ENCODE measurements around the gene EYS. TPM values are rescaled to one million over a fixed set of nuclear protein-coding genes. Genes with fewer than 3 reads are reported as not detected.

Gene EYS
- total RNA-seq, 2 experiments from 2014 or later, result not detected

- DNase-seq, result no peak
- Mint-ChIP-seq H3K4me3 (no peak overlapping the region), H3K27ac (no peak overlapping the region), H3K9me3 (ENCODE audit: low read depth) (peaks cover 6% of the 10 kb centered on the region), H3K27me3 (no peaks in the 10 kb centered on the region), H3K36me3 (no peaks in the 10 kb centered on the region), H3K4me1 (no peaks in the 10 kb centered on the region)
- CTCF ChIA-PET, result no interaction called here
- ATAC-seq, result no peak
Observed at GRCh38 chr6:64896939-64897338, 810.1 kb downstream of the EYS start.

DNA sequence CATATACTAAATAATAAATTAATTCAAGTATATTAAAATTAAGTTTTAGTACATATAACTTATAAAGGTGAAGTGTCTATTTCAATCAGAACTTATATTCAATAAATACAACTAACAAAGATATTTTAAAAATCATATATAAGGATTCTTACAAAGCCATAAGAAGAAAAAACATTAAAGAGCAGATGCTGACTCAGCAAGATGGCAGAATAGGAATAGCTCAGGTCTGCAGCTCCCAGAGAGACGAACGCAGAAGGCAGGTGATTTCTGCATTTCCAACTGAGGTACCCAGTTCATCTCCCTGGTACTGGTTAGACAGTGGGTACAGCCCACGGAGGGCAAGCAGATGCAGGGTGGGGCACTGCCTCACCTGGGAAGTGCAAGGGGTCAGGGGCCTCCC lies 811.1 kb downstream of the EYS start:
- peaks cover 4% of the 10 kb centered on the region for H3K9me3 Mint-ChIP-seq (ENCODE audit: low read depth)
- CTCF ChIA-PET, result no interaction called here
- H3K36me3 Mint-ChIP-seq, result no peaks in the 10 kb centered on the region
- DNase-seq, result no peak
- H3K4me1 Mint-ChIP-seq, result no peaks in the 10 kb centered on the region
- no peaks in the 10 kb centered on the region for H3K27me3 Mint-ChIP-seq
- no peak overlapping the region for H3K4me3 Mint-ChIP-seq
- no peak for ATAC-seq
- no peak overlapping the region for H3K27ac Mint-ChIP-seq

- CTCF ChIA-PET, result no interaction called here
- H3K4me3 Mint-ChIP-seq, result no peak overlapping the region
Observed at GRCh38 chr6:64890609-64891008, 816.4 kb downstream of the EYS start.

GRCh38 chr6:64889144-64889543 lies 817.9 kb downstream of the EYS start:
- no peaks in the 10 kb centered on the region for H3K27me3 Mint-ChIP-seq
- no peaks in the 10 kb centered on the region for H3K36me3 Mint-ChIP-seq
- ATAC-seq (no peak), DNase-seq (no peak)
- CTCF ChIA-PET, result no interaction called here
- H3K4me3 Mint-ChIP-seq, result no peak overlapping the region
- H3K9me3 Mint-ChIP-seq (ENCODE audit: low read depth), result peaks cover 9% of the 10 kb centered on the region
- no peaks in the 10 kb centered on the region for H3K4me1 Mint-ChIP-seq
- no peak overlapping the region for H3K27ac Mint-ChIP-seq

More at GRCh38 chr6:64890609-64891008, 816.4 kb downstream of the EYS start:
- Mint-ChIP-seq H3K9me3 (ENCODE audit: low read depth) (peaks cover 11% of the 10 kb centered on the region), H3K27ac (no peak overlapping the region), H3K36me3 (no peaks in the 10 kb centered on the region), H3K4me1 (no peaks in the 10 kb centered on the region), H3K27me3 (no peaks in the 10 kb centered on the region)
- no peak for ATAC-seq
- no peak for DNase-seq

- no peaks in the 10 kb centered on the region for H3K4me1 Mint-ChIP-seq
Observed at GRCh38 chr6:64874776-64875175, 832.2 kb downstream of the EYS start.

GRCh38 chr6:64872633-64873032 lies 834.4 kb downstream of the EYS start:
- CTCF ChIA-PET, result no interaction called here
- DNase-seq, result no peak
- Mint-ChIP-seq H3K27ac (no peak overlapping the region), H3K4me1 (no peaks in the 10 kb centered on the region), H3K4me3 (no peak overlapping the region), H3K9me3 (ENCODE audit: low read depth) (peaks cover 16% of the 10 kb centered on the region), H3K36me3 (no peaks in the 10 kb centered on the region), H3K27me3 (no peaks in the 10 kb centered on the region)
- no peak for ATAC-seq

More at GRCh38 chr6:64874776-64875175, 832.2 kb downstream of the EYS start:
- ATAC-seq, result no peak
- H3K27me3 Mint-ChIP-seq, result no peaks in the 10 kb centered on the region
- no peak overlapping the region for H3K4me3 Mint-ChIP-seq
- H3K9me3 Mint-ChIP-seq (ENCODE audit: low read depth), result peaks cover 19% of the 10 kb centered on the region
- no peaks in the 10 kb centered on the region for H3K36me3 Mint-ChIP-seq
- no peak for DNase-seq
- no peak overlapping the region for H3K27ac Mint-ChIP-seq
- CTCF ChIA-PET, result no interaction called here

GRCh38 chr6:64861039-64861651 lies 845.9 kb downstream of the EYS start:
- no peak overlapping the region for H3K4me3 Mint-ChIP-seq
- no peaks in the 10 kb centered on the region for H3K4me1 Mint-ChIP-seq
- DNase-seq (no peak), ATAC-seq (no peak)
- no peaks in the 10 kb centered on the region for H3K36me3 Mint-ChIP-seq
- H3K27ac Mint-ChIP-seq, result no peak overlapping the region
- peaks cover 4% of the 10 kb centered on the region for H3K9me3 Mint-ChIP-seq (ENCODE audit: low read depth)
- CTCF ChIA-PET, result no interaction called here
- H3K27me3 Mint-ChIP-seq, result no peaks in the 10 kb centered on the region

DNA sequence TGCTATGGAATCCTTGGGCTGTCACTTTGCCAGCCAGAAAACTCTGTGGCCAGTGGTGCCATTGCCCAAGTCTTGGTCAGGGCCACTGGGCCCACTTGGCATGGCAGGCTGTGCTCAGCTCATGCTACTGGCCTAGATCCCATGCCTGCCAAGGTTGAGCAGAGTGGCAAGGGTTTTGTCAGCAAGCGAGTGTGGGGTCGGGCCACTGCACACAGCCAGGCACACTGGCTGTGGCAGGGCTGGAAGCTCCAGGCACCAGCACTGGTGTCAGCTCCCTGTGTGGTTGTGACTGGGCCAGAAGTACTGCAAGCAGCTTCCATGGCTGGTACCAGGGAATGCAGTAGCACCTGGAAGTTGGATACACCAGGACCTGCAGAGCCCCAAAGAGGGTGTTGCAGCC lies 846.8 kb downstream of the EYS start:
- H3K27me3 Mint-ChIP-seq, result no peaks in the 10 kb centered on the region

GRCh38 chr6:64850121-64850520 lies 856.9 kb downstream of the EYS start:
- H3K36me3 Mint-ChIP-seq, result no peaks in the 10 kb centered on the region
- H3K4me3 Mint-ChIP-seq, result no peak overlapping the region
- no peaks in the 10 kb centered on the region for H3K27me3 Mint-ChIP-seq
- DNase-seq (no peak), ATAC-seq (no peak)
- CTCF ChIA-PET, result no interaction called here
- H3K9me3 Mint-ChIP-seq (ENCODE audit: low read depth), result peaks cover 22% of the 10 kb centered on the region
- H3K4me1 Mint-ChIP-seq, result no peaks in the 10 kb centered on the region
- H3K27ac Mint-ChIP-seq, result no peak overlapping the region

More for the DNA sequence above, 846.8 kb downstream of the EYS start:
- Mint-ChIP-seq H3K4me1 (no peaks in the 10 kb centered on the region), H3K9me3 (ENCODE audit: low read depth) (peaks cover 8% of the 10 kb centered on the region), H3K27ac (no peak overlapping the region), H3K36me3 (no peaks in the 10 kb centered on the region), H3K4me3 (no peak overlapping the region)
- DNase-seq (no peak), ATAC-seq (no peak)
- CTCF ChIA-PET, result no interaction called here

DNA sequence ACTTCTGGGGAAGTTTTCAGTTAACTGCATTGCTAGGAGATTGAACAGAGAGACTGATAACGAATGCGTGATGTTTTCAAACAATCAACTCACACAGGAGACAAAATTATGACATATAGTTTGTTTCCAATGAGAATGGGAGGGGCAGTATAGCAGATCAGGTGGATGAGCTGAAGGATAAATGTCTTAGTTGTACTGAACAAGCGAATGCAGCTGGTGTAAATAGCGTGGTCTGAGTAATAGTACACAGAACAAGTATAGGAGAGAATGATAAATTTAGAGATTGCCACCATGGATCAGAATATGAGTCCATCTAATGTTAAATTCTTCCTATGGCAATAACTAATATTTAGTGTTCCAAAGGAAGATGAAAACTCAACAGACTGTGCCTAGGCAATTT lies 858.6 kb downstream of the EYS start:
- no peaks in the 10 kb centered on the region for H3K4me1 Mint-ChIP-seq
- H3K36me3 Mint-ChIP-seq, result no peaks in the 10 kb centered on the region
- peaks cover 20% of the 10 kb centered on the region for H3K9me3 Mint-ChIP-seq (ENCODE audit: low read depth)
- no peaks in the 10 kb centered on the region for H3K27me3 Mint-ChIP-seq
- ATAC-seq, result no peak
- H3K4me3 Mint-ChIP-seq, result no peak overlapping the region
- CTCF ChIA-PET, result no interaction called here
- no peak for DNase-seq
- H3K27ac Mint-ChIP-seq, result no peak overlapping the region

DNA sequence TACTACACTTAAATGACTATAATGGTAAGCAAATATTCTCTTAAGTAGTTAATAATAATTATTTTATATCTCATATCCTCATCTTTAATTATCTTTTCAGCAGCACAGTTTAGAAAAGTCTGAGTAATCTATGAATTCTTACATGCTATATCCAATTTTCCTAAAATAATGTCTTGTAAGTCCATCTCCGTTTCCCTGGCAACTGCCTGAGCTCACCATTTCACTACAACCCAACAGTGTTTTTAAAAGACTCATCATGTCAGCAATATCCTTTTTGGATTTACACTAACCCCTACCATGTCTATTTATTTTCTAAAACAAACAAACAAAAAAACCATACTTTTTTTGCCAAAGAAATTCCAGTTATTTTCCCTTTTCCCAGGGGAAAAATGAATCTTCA lies 859.6 kb downstream of the EYS start:
- Mint-ChIP-seq H3K4me1 (no peaks in the 10 kb centered on the region), H3K9me3 (ENCODE audit: low read depth) (peaks cover 17% of the 10 kb centered on the region), H3K4me3 (no peak overlapping the region), H3K27ac (no peak overlapping the region), H3K27me3 (no peaks in the 10 kb centered on the region), H3K36me3 (no peaks in the 10 kb centered on the region)
- no peak for ATAC-seq
- CTCF ChIA-PET, result no interaction called here
- DNase-seq, result no peak

GRCh38 chr6:64838726-64839125 lies 868.3 kb downstream of the EYS start:
- Mint-ChIP-seq H3K4me3 (no peak overlapping the region), H3K27me3 (no peaks in the 10 kb centered on the region), H3K4me1 (no peaks in the 10 kb centered on the region), H3K36me3 (no peaks in the 10 kb centered on the region), H3K9me3 (ENCODE audit: low read depth) (no peaks in the 10 kb centered on the region), H3K27ac (no peak overlapping the region)
- CTCF ChIA-PET, result no interaction called here
- no peak for DNase-seq
- ATAC-seq, result no peak

DNA sequence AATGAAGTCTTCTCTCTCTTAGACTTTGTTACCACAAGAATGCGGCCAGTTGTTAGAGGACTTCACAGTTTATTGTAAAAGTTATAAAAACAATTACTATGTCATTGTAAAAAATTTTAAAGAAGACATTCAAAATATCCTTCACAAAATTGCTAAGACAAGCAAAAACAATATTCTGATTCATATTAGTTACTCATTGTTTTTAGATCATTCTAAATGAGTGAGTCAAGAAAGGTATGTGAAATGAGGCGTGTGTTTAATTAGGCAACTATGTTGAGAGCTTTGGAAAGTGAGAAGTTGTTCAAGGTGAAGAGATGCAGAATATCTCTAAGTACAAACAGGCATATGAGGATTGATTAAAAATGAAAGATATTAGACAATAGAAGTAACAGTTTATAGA lies 875.3 kb downstream of the EYS start:
- Mint-ChIP-seq H3K4me3 (no peak overlapping the region), H3K9me3 (ENCODE audit: low read depth) (peaks cover 3% of the 10 kb centered on the region), H3K4me1 (no peaks in the 10 kb centered on the region), H3K27me3 (no peaks in the 10 kb centered on the region), H3K27ac (no peak overlapping the region), H3K36me3 (no peaks in the 10 kb centered on the region)
- no peak for DNase-seq
- CTCF ChIA-PET, result no interaction called here
- ATAC-seq, result no peak

DNA sequence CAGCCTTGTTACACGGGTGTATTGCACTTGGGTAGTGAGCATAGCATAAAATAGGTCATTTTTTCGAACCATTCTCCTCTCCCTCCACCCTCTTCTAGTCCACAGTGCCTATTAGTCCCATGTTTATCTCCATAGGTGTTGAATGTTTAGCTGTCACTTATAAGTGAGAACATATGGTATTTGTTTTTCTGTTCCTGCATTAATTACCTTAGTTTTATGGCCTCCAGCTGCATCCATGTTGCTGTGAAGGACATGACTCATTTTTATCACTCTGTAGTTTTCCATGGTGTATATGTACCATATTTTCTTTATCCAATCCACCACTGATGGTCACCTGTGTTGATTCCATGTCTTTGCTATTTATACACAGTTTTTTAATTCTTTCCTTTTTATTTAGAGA lies 889.5 kb downstream of the EYS start:
- Mint-ChIP-seq H3K27me3 (no peaks in the 10 kb centered on the region), H3K36me3 (no peaks in the 10 kb centered on the region)

GRCh38 chr6:64815718-64816117 lies 891.3 kb downstream of the EYS start:
- H3K4me3 Mint-ChIP-seq, result no peak overlapping the region
- ATAC-seq (no peak), DNase-seq (no peak)
- peaks cover 3% of the 10 kb centered on the region for H3K9me3 Mint-ChIP-seq (ENCODE audit: low read depth)
- CTCF ChIA-PET, result no interaction called here
- H3K27me3 Mint-ChIP-seq, result no peaks in the 10 kb centered on the region
- H3K27ac Mint-ChIP-seq, result no peak overlapping the region
- H3K4me1 Mint-ChIP-seq, result no peaks in the 10 kb centered on the region
- H3K36me3 Mint-ChIP-seq, result no peaks in the 10 kb centered on the region

More for the DNA sequence above, 889.5 kb downstream of the EYS start:
- ATAC-seq, result no peak
- peaks cover 3% of the 10 kb centered on the region for H3K9me3 Mint-ChIP-seq (ENCODE audit: low read depth)
- no peak overlapping the region for H3K4me3 Mint-ChIP-seq
- no peaks in the 10 kb centered on the region for H3K4me1 Mint-ChIP-seq
- CTCF ChIA-PET, result no interaction called here
- DNase-seq, result no peak
- no peak overlapping the region for H3K27ac Mint-ChIP-seq
